HG03039 (cell line): ENCODE results near the gene PIF1.

Source experiments
- ATAC-seq: cut with Tn5 transposase; IDR thresholded peaks from one replicate; pipeline ENCODE4 v1.9.1; 2021; ENCODE audit warnings: mild to moderate bottlenecking, moderate library complexity; ENCODE audit not compliant: unreplicated experiment

Gene PIF1

GRCh38 chr15:64776402-64776786 lies 49.1 kb downstream of the PIF1 start:
- no peak for ATAC-seq

- ATAC-seq, result no peak
Observed at GRCh38 chr15:64775551-64776401, 49.7 kb downstream of the PIF1 start, which contains the start of gene RBPMS2. RBPMS2 (minus strand) TSS chr15:64775589; CDS start chr15:64775319, 270 bp downstream.

DNA sequence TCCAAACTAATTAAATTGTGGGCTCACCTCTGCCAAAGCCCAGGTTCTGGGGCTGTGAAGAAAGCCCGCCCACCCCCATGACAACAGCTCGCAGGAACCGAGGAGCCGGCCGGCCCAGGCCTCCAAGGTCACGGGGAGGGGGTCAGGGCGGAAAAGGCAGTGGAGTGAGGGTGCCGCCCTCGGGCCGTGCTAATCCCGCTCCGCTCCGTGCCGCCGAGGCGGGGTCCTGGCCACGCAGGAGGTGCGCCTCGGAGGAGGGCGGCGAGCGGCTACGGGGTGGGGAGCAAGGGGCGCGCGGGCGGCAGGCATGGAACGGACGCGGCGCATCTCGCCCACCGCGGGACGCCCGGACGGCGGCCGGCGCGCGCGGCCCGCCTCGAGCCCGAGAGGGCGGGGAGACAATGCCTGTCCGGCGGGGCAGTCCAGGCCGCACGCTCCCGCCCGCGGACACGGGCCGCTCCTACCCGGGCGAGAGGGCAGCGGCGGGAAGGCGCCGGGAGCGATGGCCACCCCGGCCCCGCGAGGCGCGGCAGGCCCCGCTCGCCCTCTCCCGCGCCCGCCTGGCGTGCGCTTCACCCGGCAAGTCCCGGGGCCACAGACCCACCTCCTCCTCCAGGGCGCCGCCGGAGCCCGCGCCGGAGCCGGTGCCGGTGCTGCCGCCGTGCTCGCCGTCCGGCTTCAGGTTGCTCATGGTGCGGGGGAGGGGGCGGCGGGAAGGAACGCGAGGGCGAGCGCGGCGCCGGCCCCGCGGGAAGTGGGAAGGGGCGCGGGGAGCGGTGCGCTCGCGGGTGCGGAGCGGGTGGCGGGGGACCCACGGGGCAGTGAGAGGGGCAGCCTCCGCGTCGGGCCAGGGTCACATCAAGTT lies 50.6 kb downstream of the PIF1 start:
- ATAC-seq, result no peak

DNA sequence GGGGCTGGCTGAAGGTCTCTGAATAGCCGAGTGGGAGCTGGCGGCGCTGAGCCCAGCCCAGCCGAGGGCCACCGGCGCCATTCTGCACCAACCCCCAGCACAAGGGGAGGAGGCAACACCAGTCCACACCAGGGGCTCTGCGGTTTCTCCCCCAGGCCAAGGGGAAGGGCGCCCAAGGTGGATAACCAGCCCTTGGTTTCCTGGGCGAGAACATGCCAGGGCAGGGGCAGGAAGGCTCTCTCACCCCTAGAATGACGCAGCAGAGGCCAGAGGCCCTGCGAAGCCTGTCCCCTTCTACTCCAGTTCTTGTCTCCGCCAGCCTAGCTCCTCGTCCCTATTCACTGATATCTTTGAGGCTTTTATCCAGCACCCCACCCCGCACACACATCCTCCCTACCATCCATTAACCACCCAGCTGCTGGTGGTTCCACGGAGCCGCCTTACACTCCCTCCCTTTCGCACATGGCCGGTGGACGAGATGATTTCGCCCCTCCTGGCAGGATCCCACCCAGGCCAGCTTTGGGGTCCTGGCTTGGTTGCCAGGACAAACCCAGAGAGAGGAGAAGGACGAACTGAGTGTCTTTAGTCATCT lies 51.3 kb downstream of the PIF1 start:
- no peak for ATAC-seq

DNA sequence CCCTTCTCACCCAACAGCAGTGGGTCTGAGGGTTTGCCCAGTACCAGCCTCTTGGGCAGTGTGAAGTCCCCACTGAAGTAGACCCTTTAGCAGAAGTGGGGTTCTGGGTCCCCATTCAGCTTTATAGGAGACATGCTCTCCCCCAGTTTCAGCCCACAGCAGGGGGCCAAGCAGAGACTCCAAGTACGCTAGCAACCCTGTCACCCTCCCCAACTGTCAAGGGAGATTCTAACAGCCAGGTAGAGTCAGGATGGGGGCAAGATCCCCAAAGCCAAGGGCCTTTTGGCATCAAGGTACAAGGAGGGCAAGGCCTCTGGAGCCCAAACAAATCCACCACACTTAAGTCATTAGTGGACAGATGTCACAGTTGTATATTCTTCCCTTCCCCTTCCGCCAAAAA lies 51.8 kb downstream of the PIF1 start:
- ATAC-seq, result no peak

GRCh38 chr15:64772964-64773363 lies 52.5 kb downstream of the PIF1 start:
- no peak for ATAC-seq

GRCh38 chr15:64772488-64772887 lies 53.0 kb downstream of the PIF1 start:
- no peak for ATAC-seq

DNA sequence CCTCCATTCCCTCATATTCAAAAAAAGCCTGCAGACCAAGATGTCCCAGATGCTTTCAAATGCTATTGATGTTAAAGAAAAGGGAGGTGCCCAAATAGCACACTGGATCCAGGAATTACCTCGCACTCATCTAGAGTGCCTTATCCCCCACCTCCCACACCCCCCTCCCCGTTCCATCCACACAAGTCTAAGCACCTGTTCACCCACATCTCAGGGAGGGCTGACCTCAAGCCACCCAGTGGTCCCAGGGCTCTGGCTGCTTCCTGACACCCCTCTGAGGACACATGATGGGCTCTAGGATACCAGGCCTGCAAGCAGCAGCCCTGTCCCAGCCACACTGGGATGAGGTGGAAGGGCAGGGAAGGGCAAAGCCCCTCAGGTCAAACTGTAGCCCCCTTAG lies 54.8 kb downstream of the PIF1 start:
- ATAC-seq, result no peak

GRCh38 chr15:64767203-64767602 lies 58.2 kb downstream of the PIF1 start:
- ATAC-seq, result no peak

GRCh38 chr15:64766058-64766457 lies 59.4 kb downstream of the PIF1 start:
- ATAC-seq, result no peak
